ENCODE results near the gene PPIL6. TPM values are rescaled to one million over a fixed set of nuclear protein-coding genes. Genes with fewer than 3 reads are reported as not detected.

Gene PPIL6
- total RNA-seq, 4 donors from 2014 or later = 1.2 to 16.5 (median 4.8) TPM

GRCh38 chr6:109473120-109473519, 32.7 kb upstream of the PPIL6 start:
- Histone ChIP-seq H3K9me3 (no peaks in the 10 kb centered on the region), H3K4me1 (peaks cover 0 to 24% (median 7%) of the 10 kb centered on the region in 4 donors), H3K4me3 (no peak overlapping the region), H3K27ac (no peak overlapping the region), H3K27me3 (no peaks in the 10 kb centered on the region), H3K36me3 (peaks cover 0 to 95% (median 15%) of the 10 kb centered on the region in 3 donors)
- 95 to 97% methylated on average over 3 of the region's 3 CpGs for WGBS, 2 donors
- TF ChIP-seq, protein P1, sequence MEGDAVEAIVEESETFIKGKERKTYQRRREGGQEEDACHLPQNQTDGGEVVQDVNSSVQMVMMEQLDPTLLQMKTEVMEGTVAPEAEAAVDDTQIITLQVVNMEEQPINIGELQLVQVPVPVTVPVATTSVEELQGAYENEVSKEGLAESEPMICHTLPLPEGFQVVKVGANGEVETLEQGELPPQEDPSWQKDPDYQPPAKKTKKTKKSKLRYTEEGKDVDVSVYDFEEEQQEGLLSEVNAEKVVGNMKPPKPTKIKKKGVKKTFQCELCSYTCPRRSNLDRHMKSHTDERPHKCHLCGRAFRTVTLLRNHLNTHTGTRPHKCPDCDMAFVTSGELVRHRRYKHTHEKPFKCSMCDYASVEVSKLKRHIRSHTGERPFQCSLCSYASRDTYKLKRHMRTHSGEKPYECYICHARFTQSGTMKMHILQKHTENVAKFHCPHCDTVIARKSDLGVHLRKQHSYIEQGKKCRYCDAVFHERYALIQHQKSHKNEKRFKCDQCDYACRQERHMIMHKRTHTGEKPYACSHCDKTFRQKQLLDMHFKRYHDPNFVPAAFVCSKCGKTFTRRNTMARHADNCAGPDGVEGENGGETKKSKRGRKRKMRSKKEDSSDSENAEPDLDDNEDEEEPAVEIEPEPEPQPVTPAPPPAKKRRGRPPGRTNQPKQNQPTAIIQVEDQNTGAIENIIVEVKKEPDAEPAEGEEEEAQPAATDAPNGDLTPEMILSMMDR (IDR thresholded peaks at IDR 0.05) = no peak
- DNase-seq (ENCODE audit: low spot score in 2 of 2) = no peak

DNA sequence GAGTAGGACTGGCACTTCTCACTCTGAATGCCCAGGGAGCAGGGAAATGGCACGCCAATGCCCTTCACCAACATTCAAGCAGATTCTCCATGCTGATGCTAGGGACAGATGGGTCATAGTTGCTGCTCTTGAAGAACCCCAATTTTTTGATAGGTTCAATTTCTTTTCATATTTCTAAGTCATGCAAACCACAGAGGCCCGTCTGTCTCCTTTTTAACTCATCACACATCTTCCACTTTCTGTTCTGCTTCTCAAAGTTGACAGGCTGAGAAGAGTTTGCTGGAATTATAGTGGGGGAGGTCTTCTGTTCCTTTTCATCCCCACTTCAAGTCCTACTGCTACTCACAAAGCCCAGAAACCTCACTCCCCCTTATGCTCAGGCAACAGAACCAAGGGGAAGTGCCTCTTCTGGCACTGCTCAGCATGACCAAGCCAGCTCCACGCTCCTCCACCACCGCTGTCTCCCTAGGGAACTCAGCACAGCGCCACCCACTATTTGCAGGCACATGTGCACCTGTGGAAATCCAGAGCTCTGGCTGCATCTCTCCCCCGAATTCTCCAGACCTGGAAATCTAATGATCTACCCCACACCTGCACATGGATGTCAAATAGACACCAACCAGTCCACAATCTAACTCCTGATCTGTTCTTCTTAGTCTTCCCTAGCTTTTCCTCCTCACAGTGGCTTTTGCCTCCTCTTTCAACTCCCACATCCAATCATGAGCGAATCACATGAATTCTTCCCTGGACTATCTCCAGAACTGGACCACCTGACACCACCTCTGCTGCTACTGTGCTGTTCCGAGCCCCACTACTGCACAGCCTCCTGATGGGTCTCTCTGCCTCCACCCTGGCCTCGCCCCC, 31.9 kb upstream of the PPIL6 start:
- Histone ChIP-seq H3K27me3 (no peaks in the 10 kb centered on the region), H3K36me3 (peaks cover 0 to 96% (median 15%) of the 10 kb centered on the region in 3 donors), H3K4me1 (peaks cover 0 to 16% (median 3%) of the 10 kb centered on the region in 4 donors), H3K9me3 (no peaks in the 10 kb centered on the region), H3K4me3 (no peak overlapping the region), H3K27ac (no peak overlapping the region)
- DNase-seq (ENCODE audit: low spot score in 2 of 2) = no peak
- WGBS, 2 donors = 89 to 90% methylated on average over 9 of the region's 9 CpGs
- TF ChIP-seq EP300 (IDR thresholded peaks at IDR 0.05) = no peak
- TF ChIP-seq, protein P1 (IDR thresholded peaks at IDR 0.05) = no peak
- no peak for TF ChIP-seq POLR2A (IDR thresholded peaks at IDR 0.05)

- TF ChIP-seq EP300 (IDR thresholded peaks at IDR 0.05) (no peak), POLR2A (IDR thresholded peaks at IDR 0.05) (no peak)
- TF ChIP-seq, protein P1 (IDR thresholded peaks at IDR 0.05) = no peak
Observed at GRCh38 chr6:109471105-109471810, 30.8 kb upstream of the PPIL6 start.

DNA sequence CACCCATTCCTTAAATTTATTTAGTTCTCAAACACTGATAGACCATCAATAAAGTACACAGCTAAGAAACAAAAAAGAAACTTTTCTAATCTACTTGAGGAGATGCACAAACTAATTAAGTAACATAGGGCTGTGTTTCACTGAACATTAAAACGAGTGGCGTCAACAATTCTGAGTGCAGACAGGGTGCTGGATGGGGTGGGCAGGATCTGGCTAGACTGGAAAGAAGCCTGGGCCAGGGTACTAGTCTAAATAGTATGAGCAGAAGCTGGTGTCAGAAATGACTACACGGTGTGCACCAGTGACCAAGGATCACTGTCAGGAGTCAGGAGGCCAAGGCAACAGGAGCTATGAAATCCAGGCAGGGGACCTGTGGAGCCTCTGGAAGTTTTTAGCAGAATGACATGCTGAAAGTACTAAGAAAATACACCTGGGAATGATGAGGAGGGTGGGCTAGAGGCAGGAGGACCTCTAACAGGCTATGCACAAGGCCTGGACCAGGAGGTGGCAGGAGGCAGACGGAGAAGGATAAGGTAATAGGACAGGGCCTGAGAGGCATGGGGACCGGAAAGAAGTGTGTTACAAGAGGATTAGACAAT, 29.3 kb upstream of the PPIL6 start:
- H3K9me3 ChIP-seq = no peaks in the 10 kb centered on the region
- H3K4me1 ChIP-seq = peaks cover 0 to 5% (median 2%) of the 10 kb centered on the region in 4 donors
- 87 to 89% methylated on average over 5 of the region's 5 CpGs for WGBS, 2 donors
- TF ChIP-seq, protein P1 (IDR thresholded peaks at IDR 0.05) = no peak
- TF ChIP-seq POLR2A (IDR thresholded peaks at IDR 0.05) (no peak), EP300 (IDR thresholded peaks at IDR 0.05) (no peak)
- peaks cover 0 to 93% (median 13%) of the 10 kb centered on the region in 3 donors for H3K36me3 ChIP-seq
- DNase-seq (ENCODE audit: low spot score in 2 of 2) = no peak
- H3K27me3 ChIP-seq = no peaks in the 10 kb centered on the region
- H3K4me3 ChIP-seq = no peak overlapping the region
- no peak overlapping the region for H3K27ac ChIP-seq

More at GRCh38 chr6:109471105-109471810, 30.8 kb upstream of the PPIL6 start:
- no peak overlapping the region for H3K27ac ChIP-seq
- peaks cover 0 to 95% (median 15%) of the 10 kb centered on the region in 3 donors for H3K36me3 ChIP-seq
- H3K4me3 ChIP-seq = no peak overlapping the region
- peaks cover 0 to 5% (median 2%) of the 10 kb centered on the region in 4 donors for H3K4me1 ChIP-seq
- WGBS, 2 donors = 87 to 96% methylated on average over 5 of the region's 5 CpGs
- no peaks in the 10 kb centered on the region for H3K27me3 ChIP-seq
- DNase-seq (ENCODE audit: low spot score in 2 of 2) = no peak
- H3K9me3 ChIP-seq = no peaks in the 10 kb centered on the region

Measured in tibial nerve (tissue), 4 donors.